ENCODE results near the gene APOL3. TPM values are rescaled to one million over a fixed set of nuclear protein-coding genes. Genes with fewer than 3 reads are reported as not detected.

Gene APOL3
- polyA plus RNA-seq, 1 donor from 2014 or later = not detected

DNA sequence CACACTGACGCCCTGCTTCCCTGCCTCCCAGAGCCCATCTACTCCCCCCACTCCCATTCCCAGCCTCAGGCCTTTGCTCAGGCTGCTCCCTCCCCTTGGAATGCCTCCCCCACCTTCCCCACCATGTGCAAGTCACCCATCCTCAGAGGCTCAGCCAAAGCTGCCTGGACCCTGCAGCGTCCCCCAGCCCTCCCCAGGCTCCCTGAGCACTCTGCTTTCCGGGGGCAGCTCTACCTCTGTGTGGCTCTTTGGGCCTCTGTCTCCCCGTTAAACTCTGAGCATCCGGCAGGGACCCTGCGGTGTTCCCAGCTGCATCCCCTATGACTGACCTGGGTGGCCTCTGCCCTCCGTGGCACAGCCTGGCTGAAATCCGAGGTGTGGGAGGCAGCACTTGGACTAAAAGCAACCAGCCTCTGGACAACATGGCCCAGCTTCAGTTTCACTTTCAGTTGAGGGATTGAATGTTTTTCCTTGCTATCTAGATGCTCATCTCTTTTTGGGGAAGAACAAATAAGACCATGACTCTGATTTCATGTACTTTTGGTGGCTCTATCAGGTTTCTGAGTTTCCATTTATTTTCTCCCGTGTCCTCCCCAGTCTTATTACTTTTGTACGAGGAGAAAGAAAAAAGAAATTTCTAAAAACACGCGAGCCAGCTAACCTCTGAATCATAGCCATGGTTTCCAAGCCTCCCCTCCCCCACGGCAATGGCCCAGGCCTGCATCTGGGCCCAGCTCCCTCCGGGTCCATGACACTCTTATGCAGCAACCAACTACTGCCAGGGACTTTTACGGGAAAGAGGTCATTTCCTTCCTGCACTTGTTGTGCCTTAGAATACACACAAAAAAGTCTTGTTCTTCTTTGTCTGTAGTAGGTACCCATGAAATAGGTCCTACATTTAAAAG is 3.8 kb downstream of the APOL3 start:
- TF ChIP-seq, protein P1, sequence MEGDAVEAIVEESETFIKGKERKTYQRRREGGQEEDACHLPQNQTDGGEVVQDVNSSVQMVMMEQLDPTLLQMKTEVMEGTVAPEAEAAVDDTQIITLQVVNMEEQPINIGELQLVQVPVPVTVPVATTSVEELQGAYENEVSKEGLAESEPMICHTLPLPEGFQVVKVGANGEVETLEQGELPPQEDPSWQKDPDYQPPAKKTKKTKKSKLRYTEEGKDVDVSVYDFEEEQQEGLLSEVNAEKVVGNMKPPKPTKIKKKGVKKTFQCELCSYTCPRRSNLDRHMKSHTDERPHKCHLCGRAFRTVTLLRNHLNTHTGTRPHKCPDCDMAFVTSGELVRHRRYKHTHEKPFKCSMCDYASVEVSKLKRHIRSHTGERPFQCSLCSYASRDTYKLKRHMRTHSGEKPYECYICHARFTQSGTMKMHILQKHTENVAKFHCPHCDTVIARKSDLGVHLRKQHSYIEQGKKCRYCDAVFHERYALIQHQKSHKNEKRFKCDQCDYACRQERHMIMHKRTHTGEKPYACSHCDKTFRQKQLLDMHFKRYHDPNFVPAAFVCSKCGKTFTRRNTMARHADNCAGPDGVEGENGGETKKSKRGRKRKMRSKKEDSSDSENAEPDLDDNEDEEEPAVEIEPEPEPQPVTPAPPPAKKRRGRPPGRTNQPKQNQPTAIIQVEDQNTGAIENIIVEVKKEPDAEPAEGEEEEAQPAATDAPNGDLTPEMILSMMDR (IDR thresholded peaks at IDR 0.05; ENCODE audit: poor library complexity, severe bottlenecking) = no peak
- no peak for TF ChIP-seq RAD21 (conservative IDR thresholded peaks at IDR 0.05)
- no peak for TF ChIP-seq SMC3 (conservative IDR thresholded peaks at IDR 0.05; ENCODE audit: poor library complexity)
- TF ChIP-seq, protein P2, sequence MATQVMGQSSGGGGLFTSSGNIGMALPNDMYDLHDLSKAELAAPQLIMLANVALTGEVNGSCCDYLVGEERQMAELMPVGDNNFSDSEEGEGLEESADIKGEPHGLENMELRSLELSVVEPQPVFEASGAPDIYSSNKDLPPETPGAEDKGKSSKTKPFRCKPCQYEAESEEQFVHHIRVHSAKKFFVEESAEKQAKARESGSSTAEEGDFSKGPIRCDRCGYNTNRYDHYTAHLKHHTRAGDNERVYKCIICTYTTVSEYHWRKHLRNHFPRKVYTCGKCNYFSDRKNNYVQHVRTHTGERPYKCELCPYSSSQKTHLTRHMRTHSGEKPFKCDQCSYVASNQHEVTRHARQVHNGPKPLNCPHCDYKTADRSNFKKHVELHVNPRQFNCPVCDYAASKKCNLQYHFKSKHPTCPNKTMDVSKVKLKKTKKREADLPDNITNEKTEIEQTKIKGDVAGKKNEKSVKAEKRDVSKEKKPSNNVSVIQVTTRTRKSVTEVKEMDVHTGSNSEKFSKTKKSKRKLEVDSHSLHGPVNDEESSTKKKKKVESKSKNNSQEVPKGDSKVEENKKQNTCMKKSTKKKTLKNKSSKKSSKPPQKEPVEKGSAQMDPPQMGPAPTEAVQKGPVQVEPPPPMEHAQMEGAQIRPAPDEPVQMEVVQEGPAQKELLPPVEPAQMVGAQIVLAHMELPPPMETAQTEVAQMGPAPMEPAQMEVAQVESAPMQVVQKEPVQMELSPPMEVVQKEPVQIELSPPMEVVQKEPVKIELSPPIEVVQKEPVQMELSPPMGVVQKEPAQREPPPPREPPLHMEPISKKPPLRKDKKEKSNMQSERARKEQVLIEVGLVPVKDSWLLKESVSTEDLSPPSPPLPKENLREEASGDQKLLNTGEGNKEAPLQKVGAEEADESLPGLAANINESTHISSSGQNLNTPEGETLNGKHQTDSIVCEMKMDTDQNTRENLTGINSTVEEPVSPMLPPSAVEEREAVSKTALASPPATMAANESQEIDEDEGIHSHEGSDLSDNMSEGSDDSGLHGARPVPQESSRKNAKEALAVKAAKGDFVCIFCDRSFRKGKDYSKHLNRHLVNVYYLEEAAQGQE (IDR thresholded peaks at IDR 0.05; ENCODE audit: borderline replicate concordance) = no peak
- TF ChIP-seq POLR2AphosphoS5 (IDR thresholded peaks at IDR 0.05) = no peak
- no peak for TF ChIP-seq EP300 (conservative IDR thresholded peaks at IDR 0.05; ENCODE audit: poor library complexity, severe bottlenecking)
- no peak for TF ChIP-seq TAF1 (IDR thresholded peaks at IDR 0.05; ENCODE audit: low read depth)
- no peak for TF ChIP-seq MXI1 (conservative IDR thresholded peaks at IDR 0.05; ENCODE audit: poor library complexity, severe bottlenecking)
- no peak for TF ChIP-seq EZH2 (IDR thresholded peaks at IDR 0.05; ENCODE audit: borderline replicate concordance, insufficient read depth, low read length, poor library complexity, severe bottlenecking)
- Histone ChIP-seq H2AFZ (ENCODE audit: low read depth, low read length) (no peak overlapping the region), H3K4me2 (ENCODE audit: low read length) (no peak overlapping the region), H3F3A (ENCODE audit: insufficient read depth, low read length, poor library complexity, severe bottlenecking) (no peaks in the 10 kb centered on the region), H3K27ac (ENCODE audit: low read length) (no peak overlapping the region), H3K36me3 (ENCODE audit: insufficient read depth, low read length) (no peaks in the 10 kb centered on the region), H3K4me3 (ENCODE audit: low read length) (no peak overlapping the region), H3K9ac (ENCODE audit: low read length) (no peak overlapping the region), H3K27me3 (ENCODE audit: insufficient read depth, low read depth, low read length) (no peaks in the 10 kb centered on the region), H3K79me2 (replicated peaks; ENCODE audit: insufficient read depth, low read length) (no peaks in the 10 kb centered on the region), H3K9me3 (ENCODE audit: low read length) (no peaks in the 10 kb centered on the region), H4K20me1 (ENCODE audit: insufficient read depth) (no peaks in the 10 kb centered on the region), H3K9me2 (ENCODE audit: insufficient read depth, low read length) (no peaks in the 10 kb centered on the region)

DNA sequence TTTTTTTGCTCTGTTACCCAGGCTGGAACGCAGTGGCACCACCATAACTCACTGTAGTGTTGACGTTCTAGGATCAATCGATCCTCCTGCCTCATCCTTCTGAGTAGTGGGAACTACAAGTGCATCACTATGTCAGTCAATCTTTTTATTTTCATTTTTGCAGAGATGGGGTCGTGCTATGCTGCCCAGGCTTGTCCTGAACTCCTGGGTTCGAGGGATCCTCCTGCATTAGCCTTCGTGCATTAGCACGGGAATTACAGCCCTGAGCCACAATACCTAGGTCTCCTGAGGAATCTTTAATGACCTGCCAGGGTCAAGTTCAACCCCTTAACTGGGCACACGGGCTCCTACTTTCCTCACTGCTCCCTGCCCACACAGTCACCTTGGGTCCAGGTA is 4.4 kb downstream of the APOL3 start:
- H3K4me3 ChIP-seq (ENCODE audit: low read length) = no peak overlapping the region
- no peaks in the 10 kb centered on the region for H3K36me3 ChIP-seq (ENCODE audit: insufficient read depth, low read length)
- H3K9ac ChIP-seq (ENCODE audit: low read length) = no peak overlapping the region
- no peaks in the 10 kb centered on the region for H3F3A ChIP-seq (ENCODE audit: insufficient read depth, low read length, poor library complexity, severe bottlenecking)
- no peaks in the 10 kb centered on the region for H3K9me3 ChIP-seq (ENCODE audit: low read length)
- no peak for TF ChIP-seq EP300 (conservative IDR thresholded peaks at IDR 0.05; ENCODE audit: poor library complexity, severe bottlenecking)
- no peak for TF ChIP-seq POLR2AphosphoS5 (IDR thresholded peaks at IDR 0.05)
- TF ChIP-seq RAD21 (conservative IDR thresholded peaks at IDR 0.05) = no peak
- no peak for TF ChIP-seq EZH2 (IDR thresholded peaks at IDR 0.05; ENCODE audit: borderline replicate concordance, insufficient read depth, low read length, poor library complexity, severe bottlenecking)
- TF ChIP-seq SMC3 (conservative IDR thresholded peaks at IDR 0.05; ENCODE audit: poor library complexity) = no peak
- TF ChIP-seq TAF1 (IDR thresholded peaks at IDR 0.05; ENCODE audit: low read depth) = no peak
- TF ChIP-seq, protein P1 (IDR thresholded peaks at IDR 0.05; ENCODE audit: poor library complexity, severe bottlenecking) = no peak
- TF ChIP-seq MXI1 (conservative IDR thresholded peaks at IDR 0.05; ENCODE audit: poor library complexity, severe bottlenecking) = no peak
- TF ChIP-seq, protein P2 (IDR thresholded peaks at IDR 0.05; ENCODE audit: borderline replicate concordance) = no peak
- no peaks in the 10 kb centered on the region for H3K79me2 ChIP-seq (replicated peaks; ENCODE audit: insufficient read depth, low read length)
- H3K9me2 ChIP-seq (ENCODE audit: insufficient read depth, low read length) = no peaks in the 10 kb centered on the region
- no peak overlapping the region for H3K27ac ChIP-seq (ENCODE audit: low read length)
- no peak overlapping the region for H2AFZ ChIP-seq (ENCODE audit: low read depth, low read length)
- no peak overlapping the region for H3K4me2 ChIP-seq (ENCODE audit: low read length)
- no peaks in the 10 kb centered on the region for H3K27me3 ChIP-seq (ENCODE audit: insufficient read depth, low read depth, low read length)
- H4K20me1 ChIP-seq (ENCODE audit: insufficient read depth) = no peaks in the 10 kb centered on the region
